ENCODE results near the gene HRAS.

Gene HRAS

GRCh38 chr11:499201-500076 is 35.9 kb downstream of the HRAS start:
- no peak for TF ChIP-seq CTCF (IDR thresholded peaks at IDR 0.05; ENCODE audit: control insufficient read depth, extremely low read depth, insufficient read depth)
- no peak overlapping the region for H3K4me3 ChIP-seq (ENCODE audit: low read depth, low read length)
- DNase-seq (ENCODE audit: low read depth) = no peak

GRCh38 chr11:498297-499181 is 36.8 kb downstream of the HRAS start:
- DNase-seq (ENCODE audit: low read depth) = no peak
- H3K4me3 ChIP-seq (ENCODE audit: low read depth, low read length) = no peak overlapping the region
- TF ChIP-seq CTCF (IDR thresholded peaks at IDR 0.05; ENCODE audit: control insufficient read depth, extremely low read depth, insufficient read depth) = no peak

GRCh38 chr11:497565-498296 is 37.6 kb downstream of the HRAS start:
- TF ChIP-seq CTCF (IDR thresholded peaks at IDR 0.05; ENCODE audit: control insufficient read depth, extremely low read depth, insufficient read depth) = no peak
- H3K4me3 ChIP-seq (ENCODE audit: low read depth, low read length) = no peak overlapping the region
- no peak for DNase-seq (ENCODE audit: low read depth)

- H3K4me3 ChIP-seq (ENCODE audit: low read depth, low read length) = no peak overlapping the region
- no peak for TF ChIP-seq CTCF (IDR thresholded peaks at IDR 0.05; ENCODE audit: control insufficient read depth, extremely low read depth, insufficient read depth)
- no peak for DNase-seq (ENCODE audit: low read depth)
Observed at GRCh38 chr11:496834-497564, 38.4 kb downstream of the HRAS start.

GRCh38 chr11:495537-495931 is 39.8 kb downstream of the HRAS start:
- TF ChIP-seq CTCF (IDR thresholded peaks at IDR 0.05; ENCODE audit: control insufficient read depth, extremely low read depth, insufficient read depth) = no peak
- no peak for DNase-seq (ENCODE audit: low read depth)
- H3K4me3 ChIP-seq (ENCODE audit: low read depth, low read length) = no peak overlapping the region
